NCI-H2081 (cell line): ENCODE data around the gene ATP1B1.
A peak's percentile ranks its signal among the peaks of the same experiment; 100 is the strongest.
"Not testable (repeated sequence)": the region's sequence is repeated elsewhere in the genome, so short reads cannot be mapped to it uniquely, and the experiment has no call there.

Experiments
- DNase-seq, 2 experiments: peaks; one replicate each; lab custom pipeline; 2025; lab: John Stamatoyannopoulos, UW

Gene ATP1B1

GRCh38 chr1:169142129-169142528 lies 35.6 kb downstream of the ATP1B1 start:
- DNase-seq: no peak

- DNase-seq: no peak
Observed at GRCh38 chr1:169143346-169143745, 36.9 kb downstream of the ATP1B1 start.

GRCh38 chr1:169143984-169144383 lies 37.5 kb downstream of the ATP1B1 start:
- DNase-seq: no peak

- peak; percentile 23 to 67 for DNase-seq
Observed at GRCh38 chr1:169144941-169145626, 38.6 kb downstream of the ATP1B1 start.

GRCh38 chr1:169146576-169147214 lies 40.2 kb downstream of the ATP1B1 start:
- DNase-seq: no peak

GRCh38 chr1:169148472-169149252 lies 42.2 kb downstream of the ATP1B1 start:
- DNase-seq: no peak

- DNase-seq: no peak
Observed at GRCh38 chr1:169149555-169150286, 43.2 kb downstream of the ATP1B1 start.

- DNase-seq: no peak
Observed at GRCh38 chr1:169150641-169151337, 44.3 kb downstream of the ATP1B1 start.

GRCh38 chr1:169151338-169151837 lies 44.9 kb downstream of the ATP1B1 start:
- no peak for DNase-seq

- DNase-seq: no peak
Observed at GRCh38 chr1:169155675-169156074, 49.2 kb downstream of the ATP1B1 start.

- no peak for DNase-seq
Observed at GRCh38 chr1:169156580-169156979, 50.1 kb downstream of the ATP1B1 start.

GRCh38 chr1:169160845-169161495 lies 54.5 kb downstream of the ATP1B1 start:
- no peak for DNase-seq

- DNase-seq: no peak
Observed at GRCh38 chr1:169161496-169162194, 55.2 kb downstream of the ATP1B1 start.

GRCh38 chr1:169163059-169163458 lies 56.6 kb downstream of the ATP1B1 start:
- no peak for DNase-seq

- DNase-seq: no peak
Observed at GRCh38 chr1:169175461-169175860, 69.0 kb downstream of the ATP1B1 start.

GRCh38 chr1:169179431-169179830 lies 72.9 kb downstream of the ATP1B1 start:
- not testable (repeated sequence) for DNase-seq

- DNase-seq: no peak
Observed at GRCh38 chr1:169180174-169180573, 73.7 kb downstream of the ATP1B1 start.
